Glomerular visceral epithelial cell (primary cell): ENCODE data around the gene TEX44.

Source experiments
- DNase-seq: peaks from one replicate; pipeline ENCODE4 v3.0.0-alpha.2; 2016; ENCODE audit errors: extremely low spot score

TEX44 gene

GRCh38 chr2:231604685-231605606 is 12.3 kb downstream of the TEX44 start:
- DNase-seq: peak; percentile 98

DNA sequence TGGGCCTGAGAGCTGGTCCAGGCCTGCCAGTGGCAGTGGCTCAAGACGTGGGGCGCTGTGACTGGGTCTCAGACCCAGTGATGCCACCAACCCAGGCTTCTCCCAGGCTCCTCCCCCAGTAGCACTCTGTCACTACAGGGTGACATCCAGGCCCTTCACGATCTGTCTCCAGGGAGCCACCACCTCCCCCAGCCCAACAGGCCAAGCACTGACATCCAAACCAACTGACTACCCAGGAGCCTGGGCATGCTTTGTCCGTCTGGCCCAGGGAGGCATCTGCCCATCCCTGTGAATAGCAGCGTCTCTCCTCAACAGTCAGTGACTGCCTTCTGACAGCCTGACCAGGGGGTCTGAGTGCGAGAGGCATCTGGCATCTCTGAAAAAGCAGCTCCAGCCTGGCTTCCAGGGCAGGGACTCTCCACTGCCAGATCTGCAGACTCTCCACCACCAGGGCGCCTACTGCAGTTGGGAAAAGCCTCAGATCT is 13.0 kb downstream of the TEX44 start:
- no peak for DNase-seq

- no peak for DNase-seq
Observed at GRCh38 chr2:231606941-231607340, 14.3 kb downstream of the TEX44 start.

DNA sequence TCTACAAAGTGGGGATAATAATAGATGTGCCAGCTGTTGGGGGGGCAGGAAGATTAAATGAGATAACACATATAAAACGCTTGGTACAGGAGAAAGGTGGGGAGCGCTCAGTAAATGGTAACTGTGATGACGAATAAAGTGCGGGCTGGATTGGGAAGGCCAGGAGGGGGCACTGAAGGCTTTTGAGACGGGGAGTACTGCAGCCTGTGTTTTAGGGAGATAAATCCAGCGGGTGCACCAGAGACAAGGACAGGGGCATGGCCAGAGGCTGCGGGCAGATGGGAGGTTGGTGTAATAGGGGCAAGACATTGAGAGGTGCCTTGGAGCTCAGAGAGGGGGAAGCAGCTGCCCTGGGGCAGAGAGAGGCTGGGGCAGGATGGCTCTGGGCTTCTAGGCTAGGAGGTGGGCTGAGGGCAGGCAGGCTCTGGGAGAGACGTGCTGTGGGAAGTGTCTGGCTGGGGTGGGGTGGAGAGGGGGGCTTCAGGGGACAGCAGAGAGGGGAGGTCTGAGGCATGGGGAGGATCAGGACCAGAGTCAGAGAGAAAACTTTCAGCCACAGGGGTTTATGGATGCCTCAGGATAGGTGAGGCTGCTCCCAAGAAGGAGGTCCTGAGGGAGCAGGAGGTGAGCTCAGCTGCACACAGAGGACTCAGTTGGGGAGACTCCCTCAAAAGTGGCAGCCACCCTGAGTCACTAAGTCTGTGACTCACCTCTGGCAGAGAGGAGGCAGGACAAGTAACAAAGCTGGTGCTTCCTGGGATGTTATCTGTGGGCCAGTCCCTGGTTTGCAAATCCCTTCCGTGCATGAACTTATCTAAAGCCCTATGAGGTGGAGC is 18.8 kb downstream of the TEX44 start:
- DNase-seq: peak; percentile 91

- peak; percentile 83 for DNase-seq
Observed at GRCh38 chr2:231612109-231612455, 19.4 kb downstream of the TEX44 start.

- DNase-seq: peak; percentile 97
Observed at GRCh38 chr2:231612456-231613330, 20.0 kb downstream of the TEX44 start.

DNA sequence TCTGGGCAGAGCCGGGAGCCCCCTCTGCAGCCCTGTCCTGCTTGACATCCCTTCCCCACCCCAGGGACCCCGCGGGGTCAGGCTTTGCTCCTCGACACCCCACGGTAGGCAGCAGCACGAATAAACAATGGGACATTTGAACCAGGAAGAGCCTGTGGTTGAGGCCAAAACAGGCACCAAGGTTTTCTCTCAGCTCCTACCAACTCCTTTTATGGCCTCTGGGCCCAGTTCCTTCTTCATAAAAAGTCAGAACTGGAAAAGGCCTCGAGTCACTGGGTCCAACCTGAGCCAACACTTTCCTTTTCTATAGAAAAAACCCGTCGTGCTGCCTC is 20.6 kb downstream of the TEX44 start:
- no peak for DNase-seq

- peak; percentile 89 for DNase-seq
Observed at GRCh38 chr2:231613663-231614558, 21.2 kb downstream of the TEX44 start.

DNA sequence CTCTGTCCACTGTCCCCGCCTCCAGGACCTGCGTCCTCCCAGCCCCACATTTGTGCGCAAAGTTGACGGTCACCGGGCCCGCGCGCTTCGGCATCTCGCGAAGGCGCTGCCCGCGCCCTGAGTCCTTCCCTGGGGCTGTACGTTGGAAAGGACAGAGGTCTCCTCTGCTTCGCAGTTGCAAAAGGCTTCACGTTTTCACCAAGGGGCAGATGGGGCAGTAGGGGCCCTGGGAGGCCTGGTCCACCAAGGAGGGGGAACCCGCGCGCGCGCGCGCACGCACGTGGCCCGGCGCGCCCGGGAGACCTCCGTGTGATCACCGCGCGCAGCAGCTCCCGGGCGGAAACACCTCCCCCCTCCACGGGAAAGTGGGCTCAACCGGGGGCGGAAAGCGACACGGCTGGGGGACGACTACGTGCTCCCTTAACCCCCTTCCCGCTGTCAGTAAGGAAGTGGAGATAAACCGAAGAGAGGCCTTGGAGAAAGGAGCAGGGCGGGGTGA is 21.9 kb downstream of the TEX44 start:
- DNase-seq: no peak

- no peak for DNase-seq
Observed at GRCh38 chr2:231615058-231615671, 22.5 kb downstream of the TEX44 start.

DNA sequence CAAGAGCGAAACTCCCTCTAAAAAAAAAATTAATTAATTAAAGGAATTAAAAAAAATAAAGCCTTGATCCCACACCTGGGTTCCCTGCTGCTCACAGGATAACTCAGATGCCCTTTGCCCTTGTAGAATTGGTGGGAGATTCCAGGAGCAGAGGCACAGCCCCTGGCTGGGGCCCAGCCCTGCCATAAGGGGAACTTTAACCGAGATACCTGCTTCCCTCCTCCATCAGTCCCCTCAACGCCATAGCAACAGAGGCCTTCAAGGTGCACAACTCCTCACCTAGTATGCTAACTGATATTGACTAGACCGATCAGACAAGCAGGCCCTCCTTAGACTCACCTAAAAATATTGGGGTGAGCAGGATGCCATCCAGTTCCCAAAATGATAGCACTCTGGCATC is 23.6 kb downstream of the TEX44 start:
- DNase-seq: no peak

- no peak for DNase-seq
Observed at GRCh38 chr2:231617059-231617926, 24.6 kb downstream of the TEX44 start.

DNA sequence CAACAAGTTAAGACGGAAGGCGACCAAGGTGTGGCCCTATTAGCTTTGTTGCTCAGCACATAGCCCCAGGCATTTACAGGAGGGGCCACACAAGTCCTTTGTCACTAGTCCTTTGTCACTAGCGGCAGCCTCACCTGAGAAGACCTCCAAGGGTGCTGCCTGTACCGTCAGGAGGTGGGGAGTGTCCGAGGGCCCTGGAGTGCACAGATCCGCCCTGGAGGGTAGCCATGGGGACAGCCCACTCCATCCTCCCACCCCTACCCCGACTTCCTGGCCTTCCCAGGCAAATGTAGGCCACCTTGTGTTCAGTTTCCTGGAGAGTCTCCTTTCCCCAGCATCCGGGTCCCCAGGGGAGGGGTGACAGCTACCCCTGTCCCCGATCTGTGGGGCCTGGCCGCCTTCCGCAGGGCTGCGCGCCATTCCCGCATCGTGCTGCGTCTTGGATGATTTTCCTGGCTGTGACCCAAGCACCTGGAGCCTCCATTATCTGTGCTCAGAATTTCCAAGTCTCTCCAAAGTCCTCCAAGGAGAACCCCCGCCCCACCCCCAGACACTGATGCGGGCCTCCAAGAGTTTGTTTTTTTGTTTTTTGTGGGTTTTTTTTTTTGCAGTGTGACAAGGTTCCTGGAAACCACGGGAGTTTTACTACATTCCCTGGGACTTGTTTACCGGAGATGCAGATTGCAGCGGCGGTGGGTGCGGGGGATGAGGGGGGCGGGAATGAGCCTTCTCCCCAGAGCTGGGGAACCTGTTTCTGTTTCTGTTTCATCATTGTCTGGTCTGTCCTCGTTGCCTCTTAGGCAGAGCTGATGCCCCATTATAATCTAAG is 28.6 kb downstream of the TEX44 start:
- no peak for DNase-seq

- DNase-seq: no peak
Observed at GRCh38 chr2:231622963-231623362, 30.3 kb downstream of the TEX44 start.

DNA sequence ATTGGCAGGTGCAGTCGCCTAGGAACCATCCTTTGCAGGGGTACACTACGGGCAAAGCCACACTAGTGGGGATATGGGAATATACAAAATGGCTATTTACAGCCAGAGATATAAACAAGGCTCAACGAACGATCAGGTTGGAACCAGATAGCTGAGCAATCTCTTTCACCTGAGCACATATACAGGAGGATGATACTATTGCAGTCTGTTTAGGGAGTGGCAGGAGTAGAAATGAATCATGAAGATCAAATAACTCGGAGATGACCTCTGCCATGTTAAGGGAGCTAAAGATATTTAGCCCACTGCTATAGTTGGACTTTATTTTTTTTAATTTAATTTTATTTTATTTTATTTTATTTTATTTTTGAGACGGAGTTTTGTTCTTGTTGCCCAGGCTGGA is 33.8 kb downstream of the TEX44 start:
- DNase-seq: no peak

DNA sequence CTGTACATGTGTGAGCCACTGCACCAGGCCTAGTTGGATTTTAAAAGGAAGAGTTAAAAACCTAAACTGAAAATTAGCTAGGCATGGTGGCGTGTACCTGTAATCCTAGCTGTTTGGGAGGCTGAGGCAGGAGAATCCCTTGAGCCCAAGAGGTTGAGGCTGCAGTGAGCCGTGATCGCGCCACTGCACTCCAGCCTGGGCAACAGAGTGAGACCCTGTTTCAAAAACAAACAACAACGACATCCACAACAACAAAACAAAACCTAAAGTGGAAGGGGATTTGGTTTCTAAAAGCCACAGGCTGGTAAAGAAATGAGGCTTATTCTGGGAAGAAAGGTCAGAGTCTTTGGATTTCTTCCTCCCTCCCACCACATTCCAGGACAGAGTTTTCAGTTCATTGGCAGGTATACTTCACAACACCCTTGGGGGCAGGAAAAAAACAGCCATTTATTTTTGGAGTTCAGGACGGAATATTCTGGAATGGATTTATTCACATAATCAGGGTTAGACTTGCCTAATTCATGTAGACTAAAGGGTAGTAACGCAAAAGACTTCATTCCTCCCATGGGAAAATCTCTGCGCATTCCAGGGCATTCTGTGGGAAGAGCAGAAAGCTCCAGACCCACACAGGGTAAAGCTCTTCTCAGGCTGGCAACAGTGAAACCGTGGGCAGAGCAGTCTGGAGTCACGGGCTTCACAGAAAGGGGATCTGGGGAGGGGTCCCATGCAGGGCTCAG is 34.9 kb downstream of the TEX44 start:
- no peak for DNase-seq

GRCh38 chr2:231632559-231633142 is 40.0 kb downstream of the TEX44 start:
- DNase-seq: no peak
